CD8-positive, alpha-beta memory T cell (primary cell): ENCODE data around the gene ZNF700. TPM values are rescaled to one million over a fixed set of nuclear protein-coding genes. Genes with fewer than 3 reads are reported as not detected.
"Not testable (repeated sequence)": the region's sequence is repeated elsewhere in the genome, so short reads cannot be mapped to it uniquely, and the experiment has no call there.

Experiments
- CTCF ChIA-PET: fragments of 350-600 bp; sonication (Branson Sonifier 250); formaldehyde crosslinking; loops from one replicate; lab custom pipeline; 2021; ENCODE audit warnings: antibody characterized with exemption; lab: Charles Lee
- POLR2A ChIA-PET: fragments of 350-600 bp; sonication (Branson Sonifier 250); formaldehyde crosslinking; loops from one replicate; lab custom pipeline; 2021; ENCODE audit warnings: antibody characterized with exemption; lab: Charles Lee
- DNase-seq, 5 donors: peaks; one replicate each; pipeline versions ENCODE4 v3.0.0 to v3.0.0-alpha.2; 2020 to 2022; ENCODE audit warnings: mixed read lengths in 1 of 5
- H3K27ac ChIP-seq: one replicate; pipeline ENCODE4 v1.7.0; 2013; ENCODE audit warnings: low read depth, mild to moderate bottlenecking, low read length, moderate library complexity
- H3K27me3 ChIP-seq: 2 replicates; pipeline ENCODE4 v1.7.0; 2013; ENCODE audit warnings: low read length, mild to moderate bottlenecking; ENCODE audit not compliant: insufficient read depth, poor library complexity, severe bottlenecking
- H3K36me3 ChIP-seq: 2 replicates; pipeline ENCODE4 v1.7.0; 2013; ENCODE audit warnings: mild to moderate bottlenecking, low read length, moderate library complexity; ENCODE audit not compliant: insufficient read depth
- H3K4me1 ChIP-seq: 2 replicates; pipeline ENCODE4 v1.7.0; 2013; ENCODE audit warnings: mild to moderate bottlenecking, low read length, moderate library complexity; ENCODE audit not compliant: insufficient read depth
- H3K4me3 ChIP-seq: 2 replicates; pipeline ENCODE4 v1.7.0; 2013; ENCODE audit warnings: mild to moderate bottlenecking, low read length
- H3K9me3 ChIP-seq: 2 replicates; pipeline ENCODE4 v1.7.0; 2013; ENCODE audit warnings: mild to moderate bottlenecking, low read length
- H3K27ac Mint-ChIP-seq, 8 donors: one replicate each; pipeline ENCODE4 v1.8.0; 2020 to 2021; ENCODE audit warnings: mixed read lengths in 8 of 8, mild to moderate bottlenecking in 6 of 8, inconsistent platforms in 3 of 8, moderate library complexity in 3 of 8
- H3K27me3 Mint-ChIP-seq, 2 donors: one replicate each; pipeline ENCODE4 v1.8.0; 2020 to 2021; ENCODE audit warnings: mixed read lengths in 2 of 2, mild to moderate bottlenecking in 1 of 2, moderate library complexity in 1 of 2
- H3K36me3 Mint-ChIP-seq, 3 donors: one replicate each; pipeline ENCODE4 v1.8.0; 2020 to 2021; ENCODE audit warnings: mixed read lengths in 3 of 3, inconsistent platforms in 1 of 3, mild to moderate bottlenecking in 1 of 3
- H3K4me1 Mint-ChIP-seq, 3 donors: one replicate each; pipeline ENCODE4 v1.8.0; 2020 to 2021; ENCODE audit warnings: mixed read lengths in 3 of 3, inconsistent platforms in 1 of 3, mild to moderate bottlenecking in 1 of 3
- H3K4me3 Mint-ChIP-seq, 7 donors: one replicate each; pipeline ENCODE4 v1.8.0; 2020 to 2021; ENCODE audit warnings: mixed read lengths in 7 of 7, mild to moderate bottlenecking in 6 of 7, moderate library complexity in 4 of 7, inconsistent platforms in 2 of 7
- H3K9me3 Mint-ChIP-seq, 5 donors: one replicate each; pipeline ENCODE4 v1.8.0; 2020 to 2022; ENCODE audit warnings: mixed read lengths in 5 of 5, mild to moderate bottlenecking in 3 of 5, moderate library complexity in 2 of 5, inconsistent platforms in 1 of 5
- polyA plus RNA-seq: library from polyadenylated mRNA; unstranded; fragments of 300-500 nt; fragmentation: Illumina TruSeq; gene quantifications from one replicate; pipeline ENCODE4 v1.2.3, GENCODE V29; 2021
- total RNA-seq, 2 experiments: library from RNA; stranded (reverse); gene quantifications; one replicate each; pipeline ENCODE4 v1.2.3, GENCODE V29; 2021

The ZNF700 gene
- total and polyA plus RNA-seq, 3 experiments from 2014 or later: 3.3 to 10.8 (median 10.1) TPM

DNA sequence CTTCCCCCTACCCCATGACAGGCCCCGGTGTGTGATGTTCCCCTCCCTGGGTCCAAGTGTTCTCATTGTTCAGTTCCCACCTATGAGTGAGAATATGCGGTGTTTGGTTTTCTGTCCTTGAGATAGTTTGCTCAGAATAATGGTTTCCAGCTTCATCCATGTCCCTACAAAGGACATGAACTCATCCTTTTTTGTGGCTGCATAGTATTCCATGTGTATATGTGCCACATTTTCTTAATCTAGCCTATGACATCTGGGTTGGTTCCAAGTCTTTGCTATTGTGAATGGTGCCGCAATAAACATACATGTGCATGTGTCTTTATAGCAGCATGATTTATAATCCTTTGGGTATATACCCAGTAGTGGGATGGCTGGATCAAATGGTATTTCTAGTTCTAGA is 13.5 kb downstream of the ZNF700 start:
- H3K27ac ChIP-seq, H3K4me3 Mint-ChIP-seq, H3K4me3 ChIP-seq, CTCF ChIA-PET, H3K4me1 ChIP-seq, POLR2A ChIA-PET, H3K27me3 Mint-ChIP-seq, DNase-seq, H3K27me3 ChIP-seq, H3K36me3 ChIP-seq, H3K27ac Mint-ChIP-seq: not testable (repeated sequence)
- Mint-ChIP-seq H3K36me3 (peaks cover 27 to 76% (median 71%) of the 10 kb centered on the region in 3 donors), H3K4me1 (peaks cover 8 to 17% (median 10%) of the 10 kb centered on the region in 3 donors), H3K9me3 (peaks cover 20 to 80% (median 61%) of the 10 kb centered on the region in 5 donors)
- peaks cover 23% of the 10 kb centered on the region for H3K9me3 ChIP-seq

DNA sequence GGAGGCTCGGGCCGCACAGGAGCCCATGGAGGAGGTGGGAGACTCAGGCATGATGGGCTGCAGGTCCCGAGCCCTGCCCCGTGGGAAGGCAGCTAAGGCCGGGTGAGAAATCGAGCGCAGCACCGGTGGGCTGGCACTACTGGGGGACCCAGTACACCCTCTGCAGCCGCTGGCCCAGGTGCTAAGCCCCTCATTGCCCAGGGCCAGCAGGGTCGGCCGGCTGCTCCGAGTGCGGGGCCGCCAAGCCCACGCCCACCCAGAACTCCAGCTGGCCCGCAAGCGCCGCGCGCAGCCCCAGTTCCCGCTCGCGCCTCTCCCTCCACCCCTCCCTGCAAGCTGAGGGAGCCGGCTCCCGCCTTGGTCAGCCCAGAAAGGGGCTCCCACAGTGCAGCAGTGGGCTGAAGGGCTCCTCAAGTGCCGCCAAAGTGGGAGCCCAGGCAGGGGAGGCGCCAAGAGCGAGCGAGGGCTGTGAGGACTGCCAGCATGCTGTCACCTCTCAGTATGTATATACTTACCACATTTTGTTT is 16.5 kb downstream of the ZNF700 start:
- peaks cover 54% of the 10 kb centered on the region for H3K9me3 ChIP-seq
- H3K4me3 ChIP-seq, H3K27ac ChIP-seq, H3K27ac Mint-ChIP-seq, DNase-seq, H3K4me1 Mint-ChIP-seq, H3K27me3 Mint-ChIP-seq, CTCF ChIA-PET, H3K4me3 Mint-ChIP-seq, POLR2A ChIA-PET, H3K27me3 ChIP-seq, H3K4me1 ChIP-seq: not testable (repeated sequence)
- H3K36me3 Mint-ChIP-seq: peaks cover 39 to 87% (median 83%) of the 10 kb centered on the region in 3 donors
- H3K36me3 ChIP-seq: peaks cover 19% of the 10 kb centered on the region
- H3K9me3 Mint-ChIP-seq: peaks cover 33 to 91% (median 80%) of the 10 kb centered on the region in 5 donors

DNA sequence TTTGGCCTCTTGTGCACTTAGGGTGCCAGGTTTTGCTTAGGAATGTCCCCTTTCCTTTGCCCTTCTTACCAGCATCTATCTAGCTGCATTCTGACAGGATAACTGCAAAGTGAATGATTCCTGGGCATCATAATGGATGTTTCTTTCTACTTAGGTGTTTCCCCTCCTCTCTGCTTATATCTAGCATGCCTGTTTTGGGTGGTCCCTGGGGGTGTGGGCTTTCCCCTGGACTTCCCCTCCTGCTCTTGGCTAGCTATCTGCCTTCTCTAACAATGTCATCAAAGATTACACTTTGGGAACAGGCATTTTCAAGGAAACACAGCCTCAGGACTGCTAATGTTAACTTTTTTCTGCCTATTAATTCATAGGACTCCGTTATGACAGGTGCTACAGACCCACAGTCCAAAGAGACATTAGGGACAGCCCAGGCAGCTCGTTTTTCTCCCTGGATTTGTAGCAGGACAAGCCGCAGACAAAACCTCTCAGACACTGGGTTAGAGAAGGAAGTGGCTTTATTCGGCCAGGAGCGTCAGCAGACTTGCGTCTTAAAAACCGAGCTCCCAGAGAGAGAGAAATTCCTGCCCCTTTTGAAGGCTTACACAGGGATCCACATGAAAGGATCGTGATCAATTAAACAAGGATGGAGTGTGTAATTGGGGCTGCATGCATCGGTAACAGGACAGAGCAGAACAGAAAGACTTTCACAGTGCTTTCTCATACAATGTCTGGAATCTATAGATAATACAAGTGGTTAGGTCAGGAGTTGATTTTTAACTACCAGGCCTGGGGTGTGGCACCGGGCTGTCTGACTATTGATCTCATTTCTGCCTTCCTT is 17.3 kb downstream of the ZNF700 start:
- no peak for DNase-seq
- Mint-ChIP-seq H3K4me1 (peaks cover 0 to 4% (median 0%) of the 10 kb centered on the region in 3 donors), H3K27me3 (no peaks in the 10 kb centered on the region), H3K27ac (no peak overlapping the region), H3K4me3 (peak overlapping the region in 1 of 7 donors; percentile 38), H3K36me3 (peaks cover 45 to 86% (median 84%) of the 10 kb centered on the region in 3 donors), H3K9me3 (peaks cover 32 to 91% (median 81%) of the 10 kb centered on the region in 5 donors)
- ChIA-PET POLR2A (no interaction called here), CTCF (no interaction called here)
- Histone ChIP-seq H3K27me3 (no peaks in the 10 kb centered on the region), H3K4me1 (no peaks in the 10 kb centered on the region), H3K27ac (no peak overlapping the region), H3K4me3 (no peak overlapping the region), H3K36me3 (peaks cover 22% of the 10 kb centered on the region), H3K9me3 (peaks cover 60% of the 10 kb centered on the region)

DNA sequence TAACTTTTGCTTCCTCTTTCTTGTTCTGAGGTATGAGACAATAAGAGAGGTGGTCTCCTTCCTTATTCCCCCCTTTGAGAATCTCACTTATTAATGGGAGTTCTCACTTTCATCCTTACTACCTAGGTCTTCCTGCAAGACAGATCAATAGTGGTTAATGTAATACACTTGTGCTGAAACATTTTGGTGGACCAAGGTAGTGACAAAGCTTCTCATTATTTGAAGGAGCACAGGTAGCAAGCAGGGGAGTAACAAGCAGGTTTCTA is 17.9 kb downstream of the ZNF700 start:
- no peak overlapping the region for H3K4me3 Mint-ChIP-seq
- Histone ChIP-seq H3K36me3 (peaks cover 27% of the 10 kb centered on the region), H3K27ac (no peak overlapping the region), H3K4me3 (no peak overlapping the region), H3K4me1 (no peaks in the 10 kb centered on the region), H3K27me3 (no peaks in the 10 kb centered on the region), H3K9me3 (peaks cover 64% of the 10 kb centered on the region)
- ChIA-PET CTCF (no interaction called here), POLR2A (no interaction called here)
- peaks cover 0 to 4% (median 0%) of the 10 kb centered on the region in 3 donors for H3K4me1 Mint-ChIP-seq
- H3K27ac Mint-ChIP-seq: no peak overlapping the region
- no peaks in the 10 kb centered on the region for H3K27me3 Mint-ChIP-seq
- no peak for DNase-seq
- H3K36me3 Mint-ChIP-seq: peaks cover 49 to 89% (median 86%) of the 10 kb centered on the region in 3 donors
- H3K9me3 Mint-ChIP-seq: peaks cover 38 to 91% (median 83%) of the 10 kb centered on the region in 5 donors

DNA sequence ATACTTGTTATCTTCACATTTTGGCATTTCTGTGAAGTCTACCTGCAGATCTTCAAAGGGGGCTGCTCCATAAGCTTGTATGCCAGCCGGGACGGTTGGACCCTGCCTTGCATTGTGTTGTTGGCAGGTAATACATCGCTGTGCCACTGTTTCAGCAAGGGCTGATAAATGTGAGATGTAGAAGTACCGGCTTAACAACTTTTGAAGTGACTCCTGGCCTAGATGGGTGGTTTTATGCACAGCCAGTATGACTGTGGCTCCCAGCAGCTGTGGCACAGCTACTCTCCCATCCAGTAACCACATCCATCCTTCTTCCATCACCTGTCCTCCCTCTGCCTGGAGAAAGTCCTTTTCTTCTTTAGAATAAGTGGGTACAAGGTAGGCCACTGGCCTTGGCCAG is 19.7 kb downstream of the ZNF700 start:
- H3K9me3 ChIP-seq: peaks cover 76% of the 10 kb centered on the region
- peaks cover 66 to 95% (median 94%) of the 10 kb centered on the region in 3 donors for H3K36me3 Mint-ChIP-seq
- no peak overlapping the region for H3K4me3 Mint-ChIP-seq
- no peak overlapping the region for H3K27ac ChIP-seq
- DNase-seq: no peak
- peaks cover 46% of the 10 kb centered on the region for H3K36me3 ChIP-seq
- no peak overlapping the region for H3K4me3 ChIP-seq
- no peaks in the 10 kb centered on the region for H3K4me1 ChIP-seq
- peaks cover 54 to 95% (median 92%) of the 10 kb centered on the region in 5 donors for H3K9me3 Mint-ChIP-seq
- H3K4me1 Mint-ChIP-seq: peaks cover 0 to 2% (median 0%) of the 10 kb centered on the region in 3 donors
- H3K27ac Mint-ChIP-seq: no peak overlapping the region
- POLR2A ChIA-PET: interaction anchor here (0.6 kb wide), 2 partner anchors 10 to 119 kb away, joined by 5 to 9 read pairs; no protein-coding TSS in a partner anchor
- CTCF ChIA-PET: interaction anchor here (0.7 to 1.2 kb wide), 2 partner anchors 19 to 115 kb away, joined by 3 read pairs; no protein-coding TSS in a partner anchor
- no peaks in the 10 kb centered on the region for H3K27me3 Mint-ChIP-seq
- H3K27me3 ChIP-seq: no peaks in the 10 kb centered on the region

DNA sequence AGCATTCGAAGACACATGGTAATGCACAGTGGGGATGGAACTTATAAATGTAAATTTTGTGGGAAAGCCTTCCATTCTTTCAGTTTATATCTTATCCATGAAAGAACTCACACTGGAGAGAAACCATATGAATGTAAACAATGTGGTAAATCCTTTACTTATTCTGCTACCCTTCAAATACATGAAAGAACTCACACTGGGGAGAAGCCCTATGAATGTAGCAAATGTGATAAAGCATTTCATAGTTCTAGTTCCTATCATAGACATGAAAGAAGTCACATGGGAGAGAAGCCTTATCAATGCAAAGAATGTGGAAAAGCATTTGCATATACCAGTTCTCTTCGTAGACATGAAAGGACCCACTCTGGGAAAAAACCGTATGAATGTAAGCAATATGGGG is 23.7 kb downstream of the ZNF700 start:
- POLR2A ChIA-PET: no interaction called here
- Mint-ChIP-seq H3K9me3 (peaks cover 40 to 98% (median 94%) of the 10 kb centered on the region in 5 donors), H3K36me3 (peaks cover 51 to 90% (median 80%) of the 10 kb centered on the region in 3 donors), H3K27ac (no peak overlapping the region), H3K27me3 (no peaks in the 10 kb centered on the region), H3K4me1 (no peaks in the 10 kb centered on the region), H3K4me3 (no peak overlapping the region)
- peaks cover 83% of the 10 kb centered on the region for H3K9me3 ChIP-seq
- H3K4me1 ChIP-seq: no peaks in the 10 kb centered on the region
- H3K4me3 ChIP-seq: peak overlapping the region; percentile 1
- H3K36me3 ChIP-seq: peaks cover 45% of the 10 kb centered on the region
- CTCF ChIA-PET: no interaction called here
- H3K27ac ChIP-seq: no peak overlapping the region
- no peak for DNase-seq
- H3K27me3 ChIP-seq: no peaks in the 10 kb centered on the region

DNA sequence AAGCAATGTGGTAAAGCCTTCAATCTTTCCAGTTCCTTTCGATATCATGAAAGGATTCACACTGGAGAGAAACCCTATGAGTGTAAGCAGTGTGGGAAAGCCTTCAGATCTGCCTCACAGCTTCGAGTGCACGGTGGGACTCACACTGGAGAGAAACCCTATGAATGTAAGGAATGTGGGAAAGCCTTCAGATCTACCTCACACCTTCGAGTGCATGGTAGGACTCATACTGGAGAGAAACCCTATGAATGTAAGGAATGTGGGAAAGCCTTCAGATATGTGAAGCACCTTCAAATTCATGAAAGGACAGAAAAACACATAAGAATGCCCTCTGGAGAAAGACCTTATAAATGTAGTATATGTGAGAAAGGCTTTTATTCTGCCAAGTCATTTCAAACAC is 24.3 kb downstream of the ZNF700 start:
- Histone ChIP-seq H3K27me3 (no peaks in the 10 kb centered on the region), H3K36me3 (peaks cover 39% of the 10 kb centered on the region), H3K4me1 (no peaks in the 10 kb centered on the region), H3K4me3 (peak overlapping the region; percentile 6), H3K9me3 (peaks cover 77% of the 10 kb centered on the region), H3K27ac (no peak overlapping the region)
- Mint-ChIP-seq H3K9me3 (peaks cover 39 to 98% (median 90%) of the 10 kb centered on the region in 5 donors), H3K27me3 (no peaks in the 10 kb centered on the region), H3K4me1 (no peaks in the 10 kb centered on the region), H3K36me3 (peaks cover 45 to 84% (median 75%) of the 10 kb centered on the region in 3 donors), H3K27ac (no peak overlapping the region), H3K4me3 (no peak overlapping the region)
- POLR2A ChIA-PET: no interaction called here
- DNase-seq: no peak
- CTCF ChIA-PET: no interaction called here

DNA sequence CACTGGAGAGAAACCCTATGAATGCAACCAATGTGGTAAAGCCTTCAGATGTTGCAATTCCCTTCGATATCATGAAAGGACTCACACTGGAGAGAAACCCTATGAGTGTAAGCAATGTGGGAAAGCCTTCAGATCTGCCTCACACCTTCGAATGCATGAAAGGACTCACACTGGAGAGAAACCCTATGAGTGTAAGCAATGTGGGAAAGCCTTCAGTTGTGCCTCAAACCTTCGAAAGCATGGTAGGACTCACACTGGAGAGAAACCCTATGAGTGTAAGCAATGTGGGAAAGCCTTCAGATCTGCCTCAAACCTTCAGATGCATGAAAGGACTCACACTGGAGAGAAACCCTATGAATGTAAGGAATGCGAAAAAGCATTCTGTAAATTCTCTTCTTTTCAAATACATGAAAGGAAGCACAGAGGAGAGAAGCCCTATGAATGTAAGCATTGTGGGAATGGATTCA is 24.7 kb downstream of the ZNF700 start:
- H3K4me3 Mint-ChIP-seq, DNase-seq: not testable (repeated sequence)
- peak overlapping the region; percentile 6 for H3K4me3 ChIP-seq

More for the DNA sequence above, 24.7 kb downstream of the ZNF700 start:
- H3K27me3 ChIP-seq, H3K27me3 Mint-ChIP-seq, CTCF ChIA-PET, POLR2A ChIA-PET, H3K27ac ChIP-seq, H3K4me1 ChIP-seq, H3K4me1 Mint-ChIP-seq, H3K27ac Mint-ChIP-seq: not testable (repeated sequence)
- H3K9me3 Mint-ChIP-seq: peaks cover 36 to 98% (median 89%) of the 10 kb centered on the region in 5 donors
- Histone ChIP-seq H3K9me3 (peaks cover 73% of the 10 kb centered on the region), H3K36me3 (peaks cover 35% of the 10 kb centered on the region)
- H3K36me3 Mint-ChIP-seq: peaks cover 41 to 80% (median 70%) of the 10 kb centered on the region in 3 donors
